PC-9 (cell line): ENCODE measurements around the gene KCNJ10. TPM values are rescaled to one million over a fixed set of nuclear protein-coding genes. Genes with fewer than 3 reads are reported as not detected.

Experiments
- BruUV-seq: library from RNA; stranded (reverse); fragments of 400-500 nt; replicated peaks from 2 replicates; lab custom pipeline; 2021; lab: Mats Ljungman, UMichigan
- CTCF ChIA-PET: fragments of 300-600 bp; sonication (Branson Sonifier 250); formaldehyde crosslinking; loops from one replicate; lab custom pipeline; 2022; ENCODE audit warnings: antibody characterized with exemption; lab: Charles Lee
- POLR2A ChIA-PET: fragments of 300-600 bp; sonication (Branson Sonifier 250); formaldehyde crosslinking; loops from one replicate; lab custom pipeline; 2022; ENCODE audit warnings: antibody characterized with exemption; ENCODE audit not compliant: unreplicated experiment; lab: Charles Lee
- DNase-seq, 2 experiments: peaks; one replicate each; pipeline versions ENCODE4 v3.0.0 to v3.0.0-alpha.2; 2015 to 2022; ENCODE audit warnings: mixed read lengths in 1 of 2
- H2AFZ ChIP-seq: fragments of 200-600 bp; sonication (generic); 2 replicates; pipeline ENCODE4 v1.8.1; 2017; ENCODE audit warnings: antibody characterized with exemption
- H3F3A ChIP-seq: fragments of 200-600 bp; sonication (generic); 2 replicates; pipeline ENCODE4 v1.8.1; 2017; ENCODE audit warnings: antibody characterized with exemption, mild to moderate bottlenecking, low read depth; ENCODE audit not compliant: insufficient read depth
- H3K27ac ChIP-seq: fragments of 200-600 bp; sonication (generic); 2 replicates; pipeline ENCODE4 v1.6.1; 2016; ENCODE audit warnings: mixed run types
- H3K27me3 ChIP-seq: fragments of 200-600 bp; sonication (generic); 2 replicates; pipeline ENCODE4 v1.6.1; 2016; ENCODE audit warnings: low read depth, mixed run types; ENCODE audit not compliant: insufficient read depth
- H3K36me3 ChIP-seq: fragments of 200-600 bp; sonication (generic); 2 replicates; pipeline ENCODE4 v1.6.1; 2016; ENCODE audit warnings: low read depth, mixed run types
- H3K4me1 ChIP-seq: fragments of 200-600 bp; sonication (generic); replicated peaks from 2 replicates; pipeline ENCODE4 v1.6.1; 2016; ENCODE audit warnings: mixed run types; ENCODE audit not compliant: insufficient read depth
- H3K4me2 ChIP-seq: fragments of 200-600 bp; sonication (generic); 2 replicates; pipeline ENCODE4 v1.6.1; 2017; ENCODE audit warnings: mixed run types
- H3K4me3 ChIP-seq: fragments of 200-600 bp; sonication (generic); 2 replicates; pipeline ENCODE4 v1.6.1; 2016; ENCODE audit warnings: mixed run types
- H3K79me2 ChIP-seq: fragments of 200-600 bp; sonication (generic); 2 replicates; pipeline ENCODE4 v1.6.1; 2017; ENCODE audit warnings: low read depth, mixed run types
- H3K9me2 ChIP-seq: fragments of 200-600 bp; sonication (generic); 2 replicates; pipeline ENCODE4 v1.8.1; 2017; ENCODE audit warnings: mild to moderate bottlenecking; ENCODE audit not compliant: insufficient read depth
- H3K9me3 ChIP-seq: fragments of 200-600 bp; sonication (generic); 2 replicates; pipeline ENCODE4 v1.8.1; 2016; ENCODE audit warnings: low read depth; ENCODE audit not compliant: insufficient read depth
- H4K20me1 ChIP-seq: fragments of 200-600 bp; sonication (generic); 2 replicates; pipeline ENCODE4 v1.8.1; 2017; ENCODE audit not compliant: insufficient read depth
- CTCF ChIP-seq: fragments of 200-600 bp; sonication (generic); conservative IDR thresholded peaks from 2 replicates; pipeline ENCODE4 v1.6.1; 2017; ENCODE audit warnings: mixed run types, antibody characterized with exemption, mild to moderate bottlenecking, moderate library complexity
- EZH2 ChIP-seq: fragments of 200-600 bp; sonication (generic); IDR thresholded peaks from 2 replicates; pipeline ENCODE4 v1.8.0; 2017; ENCODE audit warnings: antibody characterized with exemption, low read depth
- intact Hi-C: fragments of 100-400 bp; cut with micrococcal nuclease; formaldehyde crosslinking; loops from one replicate; pipeline ENCODE4 v1.10.0; 2022; ENCODE audit not compliant: unreplicated experiment
- total RNA-seq: library from RNA; stranded (reverse); gene quantifications from 2 replicates; pipeline ENCODE4 v1.2.3, GENCODE V29; 2021

Gene KCNJ10
- total RNA-seq, 1 experiment from 2014 or later: not detected

GRCh38 chr1:160097911-160098851, 28.2 kb upstream of the KCNJ10 start, which contains the start of gene IGSF8:
Gene IGSF8, minus strand, starts transcription at chr1:160098619. Its CDS starts 147 bp downstream, at chr1:160098472.
- Histone ChIP-seq H3K27ac (peak within 1 kb of the TSS; percentile 31; the same call in 1 of the 2 replicates), H3K9me3 (no peaks in the 10 kb centered on the region), H3F3A (peaks cover 13% of the 10 kb centered on the region; the same call in 1 of the 2 replicates), H3K4me3 (peak within 1 kb of the TSS; percentile 97), H2AFZ (peak within 1 kb of the TSS; percentile 80), H3K4me1 (peaks cover 34% of the 10 kb centered on the region), H4K20me1 (no peaks in the 10 kb centered on the region), H3K27me3 (no peaks in the 10 kb centered on the region), H3K79me2 (no peaks in the 10 kb centered on the region; the same call in 1 of the 2 replicates), H3K36me3 (no peaks in the 10 kb centered on the region), H3K4me2 (peak within 1 kb of the TSS; percentile 98), H3K9me2 (no peaks in the 10 kb centered on the region)
- TF ChIP-seq CTCF (no peak), EZH2 (no peak)
- CTCF ChIA-PET: interaction anchor here (0.5 to 1.5 kb wide), 8 partner anchors 19 to 193 kb away, joined by 3 to 12 read pairs (median 6); no protein-coding TSS in a partner anchor
- POLR2A ChIA-PET: interaction anchor here (0.6 to 0.9 kb wide), 3 partner anchors 97 to 229 kb away, joined by 4 to 12 read pairs (median 8); no protein-coding TSS in a partner anchor
- BruUV-seq: no TSS peak
- intact Hi-C loops: loop anchor here (10.0 kb wide), 1 partner anchor 193 kb away; the partner anchor contains the start of gene CFAP45
- peak; percentile 50 to 90 for DNase-seq

DNA sequence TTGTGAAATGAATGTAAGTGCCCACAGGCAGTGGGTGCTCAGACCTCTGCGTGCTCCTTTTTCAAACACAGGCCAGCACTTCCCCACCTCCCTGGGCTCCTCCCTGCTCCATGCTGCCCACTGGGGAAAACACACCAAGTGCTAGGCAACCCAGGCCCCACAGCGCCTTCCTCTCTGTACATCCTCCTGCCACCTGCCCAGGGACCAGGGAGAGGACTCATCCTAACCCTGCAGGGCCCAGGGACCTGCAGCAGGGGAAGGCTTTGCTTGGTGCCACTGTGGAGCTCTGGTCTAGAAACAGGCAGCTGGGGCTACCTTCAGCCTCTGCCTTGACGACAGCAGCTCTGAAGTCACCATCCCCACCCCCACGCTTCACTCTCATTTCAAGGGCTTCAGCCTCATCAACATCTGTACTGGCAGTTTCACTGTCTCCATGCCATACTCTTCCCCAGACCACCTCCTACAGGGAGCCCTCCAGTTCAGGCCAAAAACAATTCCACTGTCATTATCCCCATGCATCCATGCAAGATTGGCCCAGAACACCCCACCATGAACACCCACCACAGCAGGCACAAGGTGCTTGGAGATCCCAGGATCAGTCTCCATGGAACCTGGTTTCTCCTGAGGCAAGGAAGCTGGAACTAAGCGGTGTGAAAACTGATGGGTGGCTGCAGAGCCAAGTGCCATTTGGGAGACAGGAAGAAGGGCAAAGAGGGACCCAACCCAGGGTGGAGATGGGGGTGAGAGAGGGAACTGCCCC, 27.4 kb upstream of the KCNJ10 start:
- Histone ChIP-seq H3K4me1 (peaks cover 34% of the 10 kb centered on the region), H3K4me3 (peak overlapping the region; percentile 97), H2AFZ (no peak overlapping the region; the same call in 1 of the 2 replicates), H3K36me3 (no peaks in the 10 kb centered on the region), H3K79me2 (no peaks in the 10 kb centered on the region; the same call in 1 of the 2 replicates), H4K20me1 (no peaks in the 10 kb centered on the region), H3K27ac (no peak overlapping the region), H3F3A (peaks cover 13% of the 10 kb centered on the region; the same call in 1 of the 2 replicates), H3K9me3 (no peaks in the 10 kb centered on the region), H3K27me3 (no peaks in the 10 kb centered on the region), H3K9me2 (no peaks in the 10 kb centered on the region), H3K4me2 (peak overlapping the region; percentile 98)
- intact Hi-C loops: loop anchor here (10.0 kb wide), 1 partner anchor 193 kb away; the partner anchor contains the start of gene CFAP45
- BruUV-seq: TSS peak; percentile 38
- POLR2A ChIA-PET: interaction anchor here (0.6 to 0.7 kb wide), 2 partner anchors 25 to 98 kb away, joined by 6 to 8 read pairs; no protein-coding TSS in a partner anchor
- no peak for DNase-seq
- CTCF ChIA-PET: interaction anchor here (0.7 to 1.9 kb wide), 7 partner anchors 19 to 194 kb away, joined by 3 to 10 read pairs (median 5); no protein-coding TSS in a partner anchor
- no peak for TF ChIP-seq CTCF
- no peak for TF ChIP-seq EZH2
